ENCODE results near the gene SCOC.

GRCh38 chr4:140374130-140374477, 658 bp downstream of the SCOC start:
- no peak for TF ChIP-seq SP1 (IDR thresholded peaks at IDR 0.05)
- TF ChIP-seq ELF4 (IDR thresholded peaks at IDR 0.05): no peak
- TF ChIP-seq, protein P1, sequence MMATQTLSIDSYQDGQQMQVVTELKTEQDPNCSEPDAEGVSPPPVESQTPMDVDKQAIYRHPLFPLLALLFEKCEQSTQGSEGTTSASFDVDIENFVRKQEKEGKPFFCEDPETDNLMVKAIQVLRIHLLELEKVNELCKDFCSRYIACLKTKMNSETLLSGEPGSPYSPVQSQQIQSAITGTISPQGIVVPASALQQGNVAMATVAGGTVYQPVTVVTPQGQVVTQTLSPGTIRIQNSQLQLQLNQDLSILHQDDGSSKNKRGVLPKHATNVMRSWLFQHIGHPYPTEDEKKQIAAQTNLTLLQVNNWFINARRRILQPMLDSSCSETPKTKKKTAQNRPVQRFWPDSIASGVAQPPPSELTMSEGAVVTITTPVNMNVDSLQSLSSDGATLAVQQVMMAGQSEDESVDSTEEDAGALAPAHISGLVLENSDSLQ (IDR thresholded peaks at IDR 0.05): no peak
- no peak for TF ChIP-seq NFRKB (IDR thresholded peaks at IDR 0.05)
- TF ChIP-seq BHLHE40 (IDR thresholded peaks at IDR 0.05; ENCODE audit: borderline replicate concordance): no peak
- no peak for TF ChIP-seq FOXA1 (IDR thresholded peaks at IDR 0.05)
- no peak for TF ChIP-seq FOXK2 (IDR thresholded peaks at IDR 0.05)
- TF ChIP-seq LEF1 (IDR thresholded peaks at IDR 0.05; ENCODE audit: borderline replicate concordance): no peak
- TF ChIP-seq HDGF (IDR thresholded peaks at IDR 0.05; ENCODE audit: borderline replicate concordance): no peak
- no peak for TF ChIP-seq SUZ12 (IDR thresholded peaks at IDR 0.05)
- TF ChIP-seq FOXM1 (IDR thresholded peaks at IDR 0.05; ENCODE audit: borderline replicate concordance): no peak
